ENCODE measurements around the gene TAS2R41.
"Not testable (repeated sequence)": the region's sequence is repeated elsewhere in the genome, so short reads cannot be mapped to it uniquely, and the experiment has no call there.

Gene TAS2R41

DNA sequence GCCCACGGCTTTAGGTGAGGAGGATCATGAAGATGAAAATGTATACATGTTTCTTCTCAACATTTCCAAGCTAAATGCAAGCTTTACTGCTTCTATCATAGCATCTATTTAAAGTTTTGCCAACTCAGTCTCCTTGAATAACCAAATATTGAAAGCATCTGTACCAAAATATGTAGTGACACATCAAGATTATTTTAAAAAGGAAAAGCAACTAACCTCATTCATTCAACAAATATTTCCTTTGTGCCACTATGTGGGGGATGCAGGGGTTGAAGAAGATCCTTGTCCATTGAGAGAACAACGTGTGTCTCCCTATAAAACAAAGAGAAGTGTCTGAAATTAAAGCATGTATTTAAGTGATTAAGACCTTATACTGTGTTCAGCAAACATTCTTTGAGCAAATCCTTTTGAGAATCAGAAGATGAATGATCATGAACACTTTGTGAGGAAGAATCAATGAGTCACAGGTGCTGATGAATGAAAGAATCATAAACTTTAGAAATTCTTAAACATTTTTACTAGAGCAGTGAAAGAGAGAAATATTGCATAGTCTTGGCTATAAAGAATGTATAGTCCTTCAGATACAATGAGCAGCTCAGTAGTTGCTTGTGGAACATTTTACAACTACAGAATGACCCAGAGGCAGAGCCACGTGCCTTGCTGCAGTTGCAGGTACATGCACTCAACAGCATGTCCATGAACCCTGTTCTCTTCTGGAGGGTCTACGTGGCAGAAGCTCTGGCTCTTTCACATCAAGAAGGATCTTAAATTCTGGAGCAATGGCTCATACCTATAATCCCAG, 20.5 kb upstream of the TAS2R41 start:
- no peak for DNase-seq

DNA sequence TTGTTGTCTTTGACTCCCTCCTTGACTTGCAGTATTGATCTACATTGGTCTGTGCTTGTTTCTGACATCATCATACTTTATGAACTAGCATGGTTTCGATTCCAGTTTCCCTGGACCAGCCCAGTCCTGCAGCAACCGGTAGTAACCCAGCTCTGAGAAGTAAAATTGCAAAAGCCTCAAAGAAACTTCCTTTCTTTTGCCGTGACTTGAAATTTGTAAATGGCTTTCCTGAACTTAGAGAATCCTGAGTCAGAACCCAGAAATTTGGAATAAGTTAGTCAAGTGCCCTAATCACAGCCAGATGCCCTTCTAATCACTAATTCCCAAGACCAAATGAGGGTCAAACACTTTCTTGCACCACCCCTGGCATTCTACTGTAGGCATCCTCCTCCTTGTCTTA, 19.4 kb upstream of the TAS2R41 start:
- DNase-seq, result no peak

DNA sequence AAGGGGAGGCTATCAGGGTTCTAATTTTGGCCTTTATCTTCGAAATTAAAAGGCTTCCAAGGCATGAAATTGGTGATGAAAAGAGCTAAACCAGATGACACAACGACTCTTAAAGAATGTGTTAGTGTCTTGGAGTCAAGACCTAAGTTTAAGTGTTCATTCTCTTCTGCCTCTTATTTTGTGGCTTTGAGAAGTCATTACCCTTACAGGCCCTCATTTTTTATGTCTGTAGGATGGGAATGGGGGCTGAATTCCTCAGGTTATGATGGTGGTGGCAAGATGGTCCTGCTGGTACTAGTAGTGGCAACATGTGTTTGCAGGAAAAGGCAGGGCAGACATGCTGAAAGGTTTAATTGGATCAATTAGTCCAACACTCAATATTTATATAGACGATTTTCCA, 19.0 kb upstream of the TAS2R41 start:
- no peak for DNase-seq

DNA sequence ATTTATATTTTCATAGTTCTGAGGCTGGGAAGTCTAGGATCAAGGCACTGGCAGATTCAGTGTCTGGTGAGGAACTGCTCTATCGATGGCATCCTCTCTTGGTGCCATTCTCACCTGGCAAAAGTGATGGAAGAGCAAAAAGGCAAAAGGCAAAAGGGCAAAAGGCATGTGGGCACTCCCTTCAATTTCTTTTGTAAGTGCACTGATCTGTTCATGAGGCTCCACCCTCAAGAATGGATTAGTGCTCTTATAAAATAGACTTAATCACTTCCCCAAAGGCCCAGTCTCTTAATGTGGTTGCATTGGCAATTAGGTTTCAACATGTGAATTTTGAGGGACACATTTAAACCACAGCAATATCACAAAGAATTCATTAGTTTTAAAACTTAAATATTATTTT, 18.3 kb upstream of the TAS2R41 start:
- no peak for DNase-seq

DNA sequence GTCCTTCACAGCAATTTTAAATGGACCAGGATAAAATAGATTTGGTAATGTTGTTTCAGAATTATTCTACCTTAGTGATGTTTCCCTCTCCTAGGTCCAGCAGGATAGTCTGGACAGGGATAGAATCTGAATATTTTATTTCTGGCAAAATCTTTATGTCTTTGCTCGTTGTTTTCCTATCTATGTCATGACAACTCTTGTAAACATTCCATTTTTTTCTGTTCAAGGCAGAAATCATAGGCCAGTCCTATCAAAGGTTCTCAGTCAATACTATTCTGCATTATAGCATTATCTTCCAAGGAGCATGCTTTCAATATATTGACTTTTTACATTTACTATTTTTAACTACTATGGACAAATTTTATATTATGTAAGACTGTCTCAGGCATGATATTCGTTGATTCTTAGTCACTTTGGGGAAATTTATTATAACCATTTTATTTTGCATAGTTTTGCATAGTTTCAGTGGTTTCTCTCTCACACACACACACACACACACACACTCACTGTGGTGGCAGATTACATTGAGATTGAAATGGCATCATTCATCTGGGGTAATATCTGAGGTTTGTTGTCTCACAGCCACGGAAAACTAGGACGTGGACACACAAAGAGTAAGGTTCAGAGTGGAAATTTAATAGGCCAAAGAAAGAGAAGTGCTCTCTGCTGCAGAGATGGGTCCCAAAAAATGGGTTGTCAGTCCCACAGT, 17.2 kb upstream of the TAS2R41 start:
- no peak for DNase-seq

DNA sequence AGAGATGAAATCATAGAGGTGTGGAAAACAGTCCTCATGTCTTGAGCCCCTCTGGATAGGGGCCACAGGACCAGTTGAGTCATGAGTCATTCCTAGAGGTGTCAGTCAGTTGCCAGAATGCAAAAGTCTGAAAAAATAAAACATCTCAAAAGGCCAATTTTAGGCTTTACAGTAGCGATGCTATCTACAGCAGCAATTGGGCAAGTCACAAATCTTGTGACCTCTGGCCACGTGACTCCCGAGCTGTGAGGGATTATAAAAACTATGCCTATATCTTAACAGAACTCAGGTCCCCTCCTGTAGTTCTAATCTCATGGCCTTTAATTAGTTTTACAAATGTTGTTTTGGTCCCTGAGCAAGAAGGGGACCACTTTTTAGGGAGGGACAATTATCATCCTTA, 15.6 kb upstream of the TAS2R41 start:
- DNase-seq, result no peak

DNA sequence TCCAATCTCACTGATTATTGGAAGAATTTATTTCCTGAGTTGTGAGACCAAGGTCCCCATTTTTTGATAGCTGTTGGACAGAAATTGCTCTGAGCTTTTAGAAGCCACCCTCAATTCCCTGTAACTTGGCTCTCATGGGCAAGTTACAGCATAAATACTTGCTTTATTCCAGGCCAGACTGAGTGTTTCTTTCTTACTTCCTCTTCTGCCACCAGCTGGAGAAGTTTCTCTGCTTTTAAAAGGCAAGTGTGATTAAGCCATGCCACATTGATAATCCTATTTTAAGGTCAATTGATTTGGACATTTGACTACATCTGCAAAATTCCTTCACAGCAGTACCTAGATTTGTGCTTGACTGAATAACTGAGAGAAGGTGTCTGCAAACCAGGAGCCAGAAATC, 14.1 kb upstream of the TAS2R41 start:
- no peak for DNase-seq

DNA sequence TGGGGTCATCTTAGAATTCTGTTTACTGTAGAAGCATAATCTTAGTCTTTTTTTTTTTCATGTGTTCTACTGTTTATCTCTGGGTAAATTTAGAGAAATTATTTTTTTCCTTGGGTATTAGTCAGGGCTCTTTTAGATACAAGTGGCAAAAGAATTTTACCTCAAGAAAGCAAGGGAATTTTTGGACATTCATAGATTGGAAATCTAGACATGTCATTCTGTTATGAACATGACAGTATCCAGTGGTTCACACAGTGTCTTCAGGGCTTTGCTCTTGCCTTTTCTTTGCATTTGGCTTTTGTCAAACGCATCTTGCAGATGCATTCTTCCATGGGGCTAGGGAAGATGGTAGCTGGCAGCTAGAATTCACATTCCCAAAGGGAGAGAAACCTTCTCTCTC, 13.7 kb upstream of the TAS2R41 start:
- DNase-seq, result no peak

DNA sequence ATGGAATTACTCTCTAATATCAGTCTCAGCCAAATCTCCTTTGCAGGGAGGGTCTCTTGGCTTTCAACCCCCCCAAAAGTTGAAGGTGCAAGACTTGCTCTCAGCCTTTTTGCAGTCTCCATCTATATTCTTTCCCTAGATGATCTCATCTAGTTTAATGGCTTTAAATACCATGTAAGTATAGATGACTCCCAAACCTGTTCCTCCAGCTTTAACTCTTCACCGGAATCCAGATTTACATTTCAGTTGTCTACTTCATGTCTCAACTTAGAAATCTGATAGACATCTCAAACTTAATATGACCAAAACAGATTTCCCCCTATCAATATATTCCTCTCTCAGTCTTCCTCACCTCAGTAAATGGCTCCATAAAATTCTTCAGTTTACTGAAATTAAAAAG, 9.9 kb upstream of the TAS2R41 start:
- no peak for DNase-seq

DNA sequence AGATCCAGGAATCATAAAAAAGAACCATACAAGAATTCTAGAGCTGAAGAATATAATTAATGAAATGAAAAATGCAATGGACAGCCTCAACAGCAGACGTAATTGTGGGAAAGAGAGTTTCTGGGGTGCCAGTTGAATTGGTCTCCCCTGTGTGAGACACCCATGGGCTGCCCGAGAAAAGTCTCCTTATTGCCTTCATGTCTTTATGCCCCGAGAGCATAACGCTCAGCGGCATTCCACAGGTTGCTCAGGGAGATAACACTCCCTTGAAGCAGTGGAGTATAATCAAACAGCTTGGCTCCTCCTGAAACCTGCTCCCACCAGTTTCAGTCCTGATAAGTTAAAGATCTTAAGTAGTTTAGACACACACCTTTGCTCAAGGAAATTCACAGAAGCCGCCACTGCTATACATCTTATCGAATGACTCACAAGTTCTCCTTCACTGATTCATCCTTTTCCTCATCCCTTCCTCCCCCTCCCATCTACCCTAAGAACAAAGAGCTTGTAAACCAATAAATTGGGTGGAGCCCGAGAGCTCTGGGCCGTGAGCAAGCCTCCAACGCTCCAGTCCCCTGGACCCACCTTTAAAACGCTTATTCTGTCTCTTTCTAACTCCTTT, 5.5 kb upstream of the TAS2R41 start:
- DNase-seq, result not testable (repeated sequence)

DNA sequence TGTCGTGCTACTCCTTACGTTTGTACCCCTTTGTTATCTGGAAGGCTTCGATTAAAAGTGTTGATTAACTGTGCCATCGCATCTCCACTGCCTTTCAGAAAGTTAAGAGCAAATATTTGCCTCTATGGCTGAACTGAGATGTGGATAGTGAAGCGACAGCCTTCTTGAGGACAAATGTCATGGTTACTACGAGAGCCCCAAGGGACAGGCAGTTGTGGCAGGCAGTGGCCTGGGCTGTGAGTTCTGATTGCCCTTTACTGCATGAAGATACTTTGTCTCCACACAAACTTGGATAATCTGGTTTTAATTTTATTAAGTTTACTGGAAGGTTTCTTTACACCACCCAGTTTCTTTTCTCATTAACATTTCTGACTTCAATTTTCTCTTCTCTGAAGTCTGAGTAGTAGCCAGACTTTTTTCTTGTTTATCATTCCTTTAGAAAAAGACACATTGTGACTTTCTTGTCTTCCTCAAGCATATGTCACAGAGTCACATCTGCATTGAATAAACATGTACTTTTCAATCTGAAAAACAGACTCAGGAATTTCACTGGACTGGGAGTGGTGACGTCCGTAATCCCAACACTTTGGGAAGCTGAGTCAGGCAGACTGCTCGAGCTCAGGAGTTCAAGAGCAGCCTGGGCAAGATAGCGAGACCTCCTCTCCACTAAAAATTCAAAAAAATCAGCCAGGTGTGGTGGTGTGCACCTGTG, 1.5 kb downstream of the TAS2R41 start:
- DNase-seq, result no peak

DNA sequence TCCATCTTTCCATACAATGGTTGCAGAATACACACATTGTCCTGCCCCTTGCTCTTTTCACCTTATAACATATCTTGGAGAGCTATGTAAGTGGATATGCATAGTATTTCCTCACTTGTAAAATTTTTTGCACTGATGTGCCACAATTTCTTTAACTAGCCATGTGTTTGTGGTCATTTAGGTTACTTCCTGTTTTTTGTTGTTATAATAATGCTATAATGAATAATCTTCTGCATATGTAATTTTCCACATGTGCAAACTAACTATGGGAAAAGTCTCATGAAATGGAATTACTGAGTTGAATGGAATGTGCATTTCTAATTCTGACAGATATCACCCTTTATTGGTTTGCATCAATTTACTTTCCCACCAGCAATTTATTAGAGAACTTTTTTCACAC, 2.8 kb downstream of the TAS2R41 start:
- DNase-seq, result no peak

DNA sequence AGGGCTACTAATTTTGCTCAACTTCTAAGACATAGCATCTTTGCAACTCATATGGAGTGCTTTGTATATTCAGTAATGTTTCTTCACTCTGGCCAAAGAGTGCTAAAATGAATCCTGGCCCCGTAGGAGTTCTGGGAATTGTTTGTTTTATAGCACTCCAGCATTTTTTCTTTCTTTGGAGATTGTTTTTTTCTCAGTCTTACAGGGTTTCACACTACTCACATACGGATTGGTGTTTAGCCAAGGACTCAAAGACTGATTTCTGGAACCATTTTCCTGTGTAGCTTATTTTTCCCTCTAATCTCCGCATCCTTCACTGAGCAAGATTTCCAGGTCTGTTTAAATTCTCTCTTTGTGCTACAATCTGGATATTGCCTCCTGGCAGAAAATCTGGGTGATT, 6.4 kb downstream of the TAS2R41 start:
- DNase-seq, result no peak

DNA sequence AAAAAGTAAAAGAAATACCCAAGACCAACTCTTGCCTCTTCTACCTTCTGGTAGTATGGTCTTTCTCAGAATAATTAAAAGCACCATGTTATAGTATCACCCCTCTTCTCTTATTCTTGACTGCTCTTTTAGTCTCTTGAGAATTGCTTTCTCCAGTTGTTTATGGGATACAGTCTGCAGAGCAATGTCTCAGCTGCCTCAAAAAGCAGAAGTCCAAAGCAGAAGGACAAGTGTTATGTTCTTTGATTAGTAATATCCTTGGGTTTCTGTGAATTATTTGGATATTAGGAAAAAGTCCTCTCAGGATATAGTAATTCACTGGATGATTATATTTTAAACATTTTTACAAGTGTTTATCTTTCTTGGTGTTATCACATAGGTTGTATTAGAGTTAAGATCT, 7.4 kb downstream of the TAS2R41 start:
- no peak for DNase-seq

DNA sequence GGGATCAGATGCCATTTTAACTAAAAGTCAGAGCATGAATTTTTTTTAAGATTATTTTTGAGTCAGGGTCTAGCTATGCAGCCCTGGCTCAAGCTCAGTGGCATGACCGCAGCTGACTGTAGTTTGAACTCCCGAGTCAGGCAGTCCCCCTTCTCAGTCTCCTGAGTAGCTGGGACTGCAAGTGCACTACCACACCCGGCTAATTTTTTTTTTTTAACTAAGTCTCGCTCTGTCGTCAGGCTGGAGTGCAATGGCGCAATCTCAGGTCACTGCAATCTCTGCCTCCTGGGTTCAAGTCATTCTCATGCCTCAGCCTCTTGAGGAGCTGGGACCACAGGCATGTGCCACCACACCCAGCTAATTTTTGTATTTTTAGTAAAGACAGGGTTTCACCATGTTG, 7.8 kb downstream of the TAS2R41 start:
- DNase-seq, result no peak

DNA sequence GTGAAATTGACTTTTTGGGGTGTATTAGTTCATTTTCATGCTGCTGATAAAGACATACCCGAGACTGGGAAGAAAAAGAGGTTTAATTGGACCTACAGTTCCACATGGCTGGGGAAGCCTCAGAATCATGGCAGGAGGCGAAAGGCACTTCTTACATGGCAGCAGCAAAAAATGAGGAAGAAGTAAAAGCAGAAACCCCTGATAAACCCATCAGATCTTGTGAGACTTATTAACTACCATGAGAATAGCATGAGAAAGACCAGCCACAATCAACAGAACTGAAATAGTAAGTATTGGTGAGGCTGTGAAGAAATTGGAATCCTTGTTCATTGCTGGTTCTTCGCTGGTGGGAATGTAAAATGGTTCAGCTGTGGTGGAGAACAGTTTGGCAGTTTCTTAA, 8.6 kb downstream of the TAS2R41 start:
- DNase-seq, result not testable (repeated sequence)

DNA sequence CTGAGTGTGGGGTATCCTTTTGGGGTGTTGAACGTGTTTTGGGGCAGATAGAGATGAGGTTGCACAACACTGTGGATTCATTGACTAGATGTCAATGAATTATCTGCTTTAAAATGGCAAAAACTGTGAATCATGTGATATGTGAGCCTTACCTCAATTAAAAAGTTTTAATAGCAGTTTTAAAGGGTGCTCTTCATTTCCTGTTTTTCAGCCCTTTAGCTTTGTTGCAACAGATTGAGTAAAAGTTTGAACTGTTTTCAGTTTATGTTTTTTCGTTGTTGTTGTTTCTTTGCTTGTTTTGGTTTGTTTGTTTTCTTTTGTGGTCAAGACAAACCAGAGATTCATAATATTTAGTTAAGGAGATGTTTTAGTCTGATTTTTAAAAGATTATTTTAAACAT, 9.4 kb downstream of the TAS2R41 start:
- no peak for DNase-seq

DNA sequence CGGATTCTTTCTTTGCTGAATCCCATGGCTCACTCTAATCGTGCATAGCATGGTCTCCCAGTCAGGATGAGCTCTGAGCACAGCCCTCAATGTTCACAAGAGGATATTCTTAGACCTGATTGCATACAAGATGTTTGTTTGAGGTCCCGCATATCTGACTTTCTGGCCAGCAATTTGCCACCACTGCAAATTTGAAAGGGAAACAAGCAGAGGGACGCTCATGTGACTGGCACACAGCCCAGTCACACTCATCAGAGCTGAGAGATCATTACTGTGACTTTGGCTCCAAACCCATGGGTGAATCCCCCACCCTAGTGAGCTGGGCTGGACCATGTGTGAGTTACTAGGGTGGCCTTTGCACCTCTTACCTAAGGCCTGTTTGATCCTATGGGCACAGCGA, 9.9 kb downstream of the TAS2R41 start:
- DNase-seq, result peak; percentile 49

DNA sequence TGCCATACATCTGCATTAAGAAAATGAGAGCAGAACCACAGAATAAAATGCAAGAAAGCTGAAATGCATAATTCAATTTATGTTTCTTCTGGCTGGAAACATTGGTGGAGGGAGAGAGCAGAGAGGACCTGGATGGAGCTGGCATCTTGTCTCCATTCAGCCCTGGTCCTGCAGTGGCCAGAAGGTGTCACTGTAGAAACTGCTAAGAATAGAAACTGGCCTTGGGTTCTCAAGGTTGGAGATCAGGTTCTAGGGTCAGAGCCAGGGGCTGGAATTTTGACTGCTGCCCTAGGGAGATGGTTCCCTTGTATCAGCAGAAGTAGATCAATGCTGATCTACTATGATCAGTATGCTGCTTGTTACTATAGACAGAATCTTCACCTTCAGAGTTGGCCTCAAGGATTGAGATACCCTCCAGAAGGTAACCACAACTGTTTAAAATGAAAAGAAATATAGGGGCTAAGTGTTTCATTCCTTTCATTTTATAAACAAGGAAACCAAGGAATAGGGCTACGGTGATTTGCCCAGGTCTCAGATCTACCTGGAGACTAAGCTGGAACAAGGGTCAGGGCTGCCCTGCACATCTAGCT, 13.1 kb downstream of the TAS2R41 start:
- DNase-seq, result no peak

DNA sequence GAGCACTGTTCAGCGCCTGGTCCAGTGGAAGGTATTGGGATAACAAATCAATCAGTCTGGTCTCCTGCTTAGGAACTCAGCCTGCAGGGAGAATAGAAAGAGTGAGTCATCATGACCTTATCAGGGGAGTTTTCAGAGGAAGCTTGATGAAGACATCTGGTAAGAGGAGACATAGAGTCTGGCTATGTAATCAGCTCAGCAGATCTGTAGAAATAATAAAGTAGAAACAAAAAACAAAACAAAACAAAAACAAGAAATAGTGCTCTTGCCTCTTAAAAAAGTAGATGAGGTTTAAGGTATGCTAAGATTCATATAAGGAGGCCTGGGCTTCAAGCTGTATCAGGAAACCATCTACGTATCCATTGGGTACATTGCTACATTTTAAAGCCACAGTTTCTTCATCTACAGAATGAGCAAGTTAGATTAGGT, 14.4 kb downstream of the TAS2R41 start:
- DNase-seq, result no peak

DNA sequence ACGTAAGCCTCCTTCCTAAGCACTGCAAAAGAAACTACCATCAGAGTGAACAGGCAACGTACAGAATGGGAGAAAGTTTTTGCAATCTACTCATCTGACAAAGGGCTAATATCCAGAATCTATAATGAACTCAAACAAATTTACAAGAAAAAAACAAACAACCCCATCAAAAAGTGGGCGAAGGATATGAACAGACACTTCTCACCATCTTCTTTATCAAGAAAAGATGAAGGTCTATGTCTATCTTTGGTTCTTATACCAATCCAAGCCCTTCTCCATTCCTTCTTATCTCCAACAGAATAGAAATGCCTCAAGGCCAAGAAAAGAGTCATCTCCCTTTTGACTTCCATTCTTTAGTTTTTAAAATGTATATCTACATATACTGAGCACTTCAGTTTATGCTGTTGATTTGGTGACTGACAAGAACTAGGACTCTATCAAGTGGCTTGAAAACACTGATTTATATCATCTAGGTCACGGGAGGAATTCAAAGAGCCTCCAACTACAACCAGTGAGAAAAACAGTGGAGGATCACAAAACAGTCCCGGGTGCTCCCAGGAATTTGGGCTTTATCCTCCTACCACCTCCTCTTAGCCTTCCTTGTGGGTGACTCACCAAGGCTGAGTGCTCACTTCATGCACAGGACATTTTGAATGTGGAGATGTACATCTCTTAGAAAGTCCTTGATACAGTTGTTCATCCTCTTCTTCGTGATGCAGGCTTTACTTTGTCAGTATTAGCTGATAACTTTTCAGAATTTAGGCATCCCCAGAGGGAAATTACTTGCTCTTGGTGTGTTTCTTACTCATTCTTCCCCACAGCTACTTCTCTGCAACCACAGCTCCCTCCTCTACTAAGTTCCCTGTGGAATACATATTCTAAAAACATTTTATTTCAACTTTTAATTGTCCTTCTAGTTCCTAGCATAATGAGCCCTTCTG, 15.4 kb downstream of the TAS2R41 start:
- DNase-seq, result no peak

DNA sequence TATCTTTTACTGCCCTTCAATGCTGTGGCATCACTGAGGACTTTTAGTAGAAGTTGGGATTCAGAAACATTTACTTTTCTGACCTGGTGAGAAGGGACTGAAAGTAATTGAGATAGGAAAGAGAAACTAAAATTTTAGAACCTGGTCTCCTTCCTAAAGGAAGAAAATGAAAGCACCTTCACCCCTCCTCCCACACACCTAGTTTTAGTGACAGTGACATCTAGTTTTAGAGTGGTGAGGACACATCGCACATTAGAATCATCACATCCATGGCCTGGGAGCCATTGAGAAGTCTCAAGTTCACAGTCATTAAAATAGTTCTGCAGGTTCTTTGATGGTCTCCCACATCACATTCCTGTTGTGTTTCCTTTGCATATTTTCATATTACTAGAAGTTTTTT, 16.1 kb downstream of the TAS2R41 start:
- no peak for DNase-seq
